ENCODE data around the gene KCNJ5. TPM values are rescaled to one million over a fixed set of nuclear protein-coding genes. Genes with fewer than 3 reads are reported as not detected.

The KCNJ5 gene
- total RNA-seq, 1 donor from 2014 or later = 1.5 TPM

DNA sequence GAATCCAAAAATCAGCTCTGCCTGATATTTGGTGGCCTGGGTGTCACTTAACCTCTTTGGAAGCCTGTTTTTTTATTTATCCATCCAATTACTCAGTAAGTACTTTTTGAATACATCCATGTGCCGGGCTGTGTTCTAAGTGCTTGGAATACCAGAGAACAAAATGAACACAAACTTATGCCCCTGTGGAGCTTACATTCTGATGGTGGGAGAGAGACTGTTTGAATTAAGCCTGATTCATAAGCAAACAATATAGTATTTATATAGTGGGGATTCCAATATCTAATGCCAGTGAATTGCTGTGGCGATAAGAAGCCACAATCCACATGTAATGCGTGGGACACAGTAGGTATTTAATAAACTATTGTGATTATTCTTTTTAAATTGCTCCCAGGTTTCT, 19.4 kb downstream of the KCNJ5 start:
- intact Hi-C loops (cut with DNase I) = no loop called here
- no peak overlapping the region for H3K4me3 ChIP-seq

GRCh38 chr11:128911239-128911638, 20.1 kb downstream of the KCNJ5 start:
- H3K9me3 ChIP-seq = no peaks in the 10 kb centered on the region
- peaks cover 37% of the 10 kb centered on the region for H3K4me1 ChIP-seq
- H3K27me3 ChIP-seq = no peaks in the 10 kb centered on the region
- no peak overlapping the region for H3K4me3 ChIP-seq
- DNase-seq (ENCODE audit: extremely low spot score in 2 of 2) = no peak
- no peak for TF ChIP-seq POLR2A (IDR thresholded peaks at IDR 0.05)
- TF ChIP-seq, protein P1, sequence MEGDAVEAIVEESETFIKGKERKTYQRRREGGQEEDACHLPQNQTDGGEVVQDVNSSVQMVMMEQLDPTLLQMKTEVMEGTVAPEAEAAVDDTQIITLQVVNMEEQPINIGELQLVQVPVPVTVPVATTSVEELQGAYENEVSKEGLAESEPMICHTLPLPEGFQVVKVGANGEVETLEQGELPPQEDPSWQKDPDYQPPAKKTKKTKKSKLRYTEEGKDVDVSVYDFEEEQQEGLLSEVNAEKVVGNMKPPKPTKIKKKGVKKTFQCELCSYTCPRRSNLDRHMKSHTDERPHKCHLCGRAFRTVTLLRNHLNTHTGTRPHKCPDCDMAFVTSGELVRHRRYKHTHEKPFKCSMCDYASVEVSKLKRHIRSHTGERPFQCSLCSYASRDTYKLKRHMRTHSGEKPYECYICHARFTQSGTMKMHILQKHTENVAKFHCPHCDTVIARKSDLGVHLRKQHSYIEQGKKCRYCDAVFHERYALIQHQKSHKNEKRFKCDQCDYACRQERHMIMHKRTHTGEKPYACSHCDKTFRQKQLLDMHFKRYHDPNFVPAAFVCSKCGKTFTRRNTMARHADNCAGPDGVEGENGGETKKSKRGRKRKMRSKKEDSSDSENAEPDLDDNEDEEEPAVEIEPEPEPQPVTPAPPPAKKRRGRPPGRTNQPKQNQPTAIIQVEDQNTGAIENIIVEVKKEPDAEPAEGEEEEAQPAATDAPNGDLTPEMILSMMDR (IDR thresholded peaks at IDR 0.05) = no peak
- no peak for TF ChIP-seq POLR2AphosphoS5 (IDR thresholded peaks at IDR 0.05; ENCODE audit: insufficient read depth in 1 of 2, low read depth in 1 of 2)
- intact Hi-C loops (cut with DNase I) = no loop called here
- no peak overlapping the region for H3K27ac ChIP-seq
- H3K36me3 ChIP-seq = no peaks in the 10 kb centered on the region

More for the DNA sequence above, 19.4 kb downstream of the KCNJ5 start:
- TF ChIP-seq POLR2A (IDR thresholded peaks at IDR 0.05) = no peak
- peaks cover 43% of the 10 kb centered on the region for H3K4me1 ChIP-seq
- no peaks in the 10 kb centered on the region for H3K27me3 ChIP-seq
- H3K9me3 ChIP-seq = no peaks in the 10 kb centered on the region
- H3K27ac ChIP-seq = no peak overlapping the region
- no peak for DNase-seq (ENCODE audit: extremely low spot score in 2 of 2)
- H3K36me3 ChIP-seq = no peaks in the 10 kb centered on the region

DNA sequence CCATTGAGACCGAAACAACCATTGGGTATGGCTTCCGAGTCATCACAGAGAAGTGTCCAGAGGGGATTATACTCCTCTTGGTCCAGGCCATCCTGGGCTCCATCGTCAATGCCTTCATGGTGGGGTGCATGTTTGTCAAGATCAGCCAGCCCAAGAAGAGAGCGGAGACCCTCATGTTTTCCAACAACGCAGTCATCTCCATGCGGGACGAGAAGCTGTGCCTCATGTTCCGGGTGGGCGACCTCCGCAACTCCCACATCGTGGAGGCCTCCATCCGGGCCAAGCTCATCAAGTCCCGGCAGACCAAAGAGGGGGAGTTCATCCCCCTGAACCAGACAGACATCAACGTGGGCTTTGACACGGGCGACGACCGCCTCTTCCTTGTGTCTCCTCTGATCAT, 20.5 kb downstream of the KCNJ5 start:
- Histone ChIP-seq H3K36me3 (no peaks in the 10 kb centered on the region), H3K4me3 (no peak overlapping the region), H3K27ac (no peak overlapping the region), H3K4me1 (peaks cover 34% of the 10 kb centered on the region), H3K27me3 (no peaks in the 10 kb centered on the region), H3K9me3 (no peaks in the 10 kb centered on the region)
- intact Hi-C loops (cut with DNase I) = no loop called here
- TF ChIP-seq, protein P1 (IDR thresholded peaks at IDR 0.05) = no peak
- TF ChIP-seq POLR2AphosphoS5 (IDR thresholded peaks at IDR 0.05; ENCODE audit: insufficient read depth in 1 of 2, low read depth in 1 of 2) = no peak
- no peak for TF ChIP-seq POLR2A (IDR thresholded peaks at IDR 0.05)
- DNase-seq (ENCODE audit: extremely low spot score in 2 of 2) = no peak

DNA sequence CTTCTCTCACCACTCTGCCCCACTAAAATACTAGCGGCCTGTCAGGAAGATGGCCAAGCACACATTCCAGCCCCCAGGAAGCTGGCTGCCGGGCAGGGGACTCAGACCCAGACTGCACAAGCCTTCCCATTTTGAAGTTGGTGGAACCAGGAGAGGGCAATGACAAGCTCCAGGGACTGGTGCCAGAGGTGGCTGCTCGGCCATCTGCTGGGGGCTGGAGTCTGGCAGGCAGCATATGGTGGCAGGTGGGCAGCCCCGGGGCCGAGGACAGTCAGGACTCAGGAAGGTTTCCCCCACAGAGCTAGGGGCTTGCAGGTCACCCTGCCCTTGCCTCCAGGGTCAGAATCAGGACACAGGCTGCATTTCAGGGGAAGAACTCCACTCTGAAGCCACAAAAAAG, 22.6 kb downstream of the KCNJ5 start:
- no peaks in the 10 kb centered on the region for H3K36me3 ChIP-seq
- DNase-seq (ENCODE audit: extremely low spot score in 2 of 2) = no peak
- intact Hi-C loops (cut with DNase I) = no loop called here
- no peak for TF ChIP-seq POLR2A (IDR thresholded peaks at IDR 0.05)
- no peak for TF ChIP-seq POLR2AphosphoS5 (IDR thresholded peaks at IDR 0.05; ENCODE audit: insufficient read depth in 1 of 2, low read depth in 1 of 2)
- TF ChIP-seq, protein P1 (IDR thresholded peaks at IDR 0.05) = no peak
- peaks cover 15% of the 10 kb centered on the region for H3K4me1 ChIP-seq
- no peaks in the 10 kb centered on the region for H3K27me3 ChIP-seq
- no peaks in the 10 kb centered on the region for H3K9me3 ChIP-seq
- H3K4me3 ChIP-seq = no peak overlapping the region
- H3K27ac ChIP-seq = no peak overlapping the region

GRCh38 chr11:128914216-128915148, 23.3 kb downstream of the KCNJ5 start:
- no peak overlapping the region for H3K27ac ChIP-seq
- H3K27me3 ChIP-seq = no peaks in the 10 kb centered on the region
- peaks cover 8% of the 10 kb centered on the region for H3K4me1 ChIP-seq
- intact Hi-C loops (cut with DNase I) = no loop called here
- H3K36me3 ChIP-seq = no peaks in the 10 kb centered on the region
- H3K4me3 ChIP-seq = no peak overlapping the region
- H3K9me3 ChIP-seq = no peaks in the 10 kb centered on the region
- DNase-seq (ENCODE audit: extremely low spot score in 2 of 2) = no peak
- TF ChIP-seq, protein P1 (IDR thresholded peaks at IDR 0.05) = no peak
- TF ChIP-seq POLR2AphosphoS5 (IDR thresholded peaks at IDR 0.05; ENCODE audit: insufficient read depth in 1 of 2, low read depth in 1 of 2) = peak in 1 of 2 donors; percentile 31

Data from vagina (tissue), 2 donors.